ENCODE data around the gene PJA2.

DNA sequence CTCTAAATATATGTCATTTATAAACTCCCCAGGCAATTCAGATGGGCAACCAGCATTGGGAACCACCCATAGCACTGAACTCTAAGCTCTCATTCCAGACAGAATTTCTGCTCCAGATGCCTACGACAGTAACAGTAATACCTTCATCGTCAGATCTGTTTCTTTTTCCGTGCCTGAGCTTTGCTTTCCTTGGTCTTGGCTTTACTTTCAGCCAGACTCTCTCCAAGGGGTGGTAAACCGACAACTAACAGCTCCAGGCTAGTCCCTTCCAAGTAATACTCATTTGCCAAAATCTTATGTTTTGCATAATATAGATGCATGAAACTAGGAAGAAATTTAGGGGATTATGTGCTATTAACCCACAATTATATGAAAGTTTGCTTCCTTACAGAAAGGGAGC is 102.3 kb downstream of the PJA2 start:
- TF ChIP-seq, protein P1, sequence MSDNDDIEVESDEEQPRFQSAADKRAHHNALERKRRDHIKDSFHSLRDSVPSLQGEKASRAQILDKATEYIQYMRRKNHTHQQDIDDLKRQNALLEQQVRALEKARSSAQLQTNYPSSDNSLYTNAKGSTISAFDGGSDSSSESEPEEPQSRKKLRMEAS (CRISPR knock-in tag; IDR thresholded peaks at IDR 0.05) = no peak
- TF ChIP-seq NR2C2 (CRISPR knock-in tag; IDR thresholded peaks at IDR 0.05) = no peak
- no peak for TF ChIP-seq CTCF (IDR thresholded peaks at IDR 0.05)
- no peak for TF ChIP-seq NFYB (CRISPR knock-in tag; conservative IDR thresholded peaks at IDR 0.05; ENCODE audit: low read depth)
- TF ChIP-seq, protein P2, sequence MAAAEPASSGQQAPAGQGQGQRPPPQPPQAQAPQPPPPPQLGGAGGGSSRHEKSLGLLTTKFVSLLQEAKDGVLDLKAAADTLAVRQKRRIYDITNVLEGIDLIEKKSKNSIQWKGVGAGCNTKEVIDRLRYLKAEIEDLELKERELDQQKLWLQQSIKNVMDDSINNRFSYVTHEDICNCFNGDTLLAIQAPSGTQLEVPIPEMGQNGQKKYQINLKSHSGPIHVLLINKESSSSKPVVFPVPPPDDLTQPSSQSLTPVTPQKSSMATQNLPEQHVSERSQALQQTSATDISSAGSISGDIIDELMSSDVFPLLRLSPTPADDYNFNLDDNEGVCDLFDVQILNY (CRISPR knock-in tag; IDR thresholded peaks at IDR 0.05) = no peak
- TF ChIP-seq JUN (CRISPR knock-in tag; IDR thresholded peaks at IDR 0.05) = no peak
- no peak for TF ChIP-seq IRF2 (CRISPR knock-in tag; IDR thresholded peaks at IDR 0.05; ENCODE audit: borderline replicate concordance, low read depth)
- TF ChIP-seq SP1 (CRISPR knock-in tag; conservative IDR thresholded peaks at IDR 0.05) = no peak
- TF ChIP-seq E2F4 (CRISPR knock-in tag; IDR thresholded peaks at IDR 0.05; ENCODE audit: borderline replicate concordance, low read depth) = no peak
- no peak for TF ChIP-seq ATF6 (CRISPR knock-in tag; IDR thresholded peaks at IDR 0.05)
- no peak for TF ChIP-seq NFE2L1 (CRISPR knock-in tag; IDR thresholded peaks at IDR 0.05)
- TF ChIP-seq, protein P3, sequence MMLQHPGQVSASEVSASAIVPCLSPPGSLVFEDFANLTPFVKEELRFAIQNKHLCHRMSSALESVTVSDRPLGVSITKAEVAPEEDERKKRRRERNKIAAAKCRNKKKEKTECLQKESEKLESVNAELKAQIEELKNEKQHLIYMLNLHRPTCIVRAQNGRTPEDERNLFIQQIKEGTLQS (CRISPR knock-in tag; conservative IDR thresholded peaks at IDR 0.05) = no peak
- no peak for TF ChIP-seq NFATC4 (CRISPR knock-in tag; IDR thresholded peaks at IDR 0.05)
